ENCODE measurements around the gene SAP30BP.

- TF ChIP-seq, protein P1, sequence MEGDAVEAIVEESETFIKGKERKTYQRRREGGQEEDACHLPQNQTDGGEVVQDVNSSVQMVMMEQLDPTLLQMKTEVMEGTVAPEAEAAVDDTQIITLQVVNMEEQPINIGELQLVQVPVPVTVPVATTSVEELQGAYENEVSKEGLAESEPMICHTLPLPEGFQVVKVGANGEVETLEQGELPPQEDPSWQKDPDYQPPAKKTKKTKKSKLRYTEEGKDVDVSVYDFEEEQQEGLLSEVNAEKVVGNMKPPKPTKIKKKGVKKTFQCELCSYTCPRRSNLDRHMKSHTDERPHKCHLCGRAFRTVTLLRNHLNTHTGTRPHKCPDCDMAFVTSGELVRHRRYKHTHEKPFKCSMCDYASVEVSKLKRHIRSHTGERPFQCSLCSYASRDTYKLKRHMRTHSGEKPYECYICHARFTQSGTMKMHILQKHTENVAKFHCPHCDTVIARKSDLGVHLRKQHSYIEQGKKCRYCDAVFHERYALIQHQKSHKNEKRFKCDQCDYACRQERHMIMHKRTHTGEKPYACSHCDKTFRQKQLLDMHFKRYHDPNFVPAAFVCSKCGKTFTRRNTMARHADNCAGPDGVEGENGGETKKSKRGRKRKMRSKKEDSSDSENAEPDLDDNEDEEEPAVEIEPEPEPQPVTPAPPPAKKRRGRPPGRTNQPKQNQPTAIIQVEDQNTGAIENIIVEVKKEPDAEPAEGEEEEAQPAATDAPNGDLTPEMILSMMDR (optimal IDR thresholded peaks at IDR 0.05 in 1 of 3, IDR thresholded peaks at IDR 0.05 in 1 of 3, conservative IDR thresholded peaks at IDR 0.05 in 1 of 3; ENCODE audit: extremely low read depth in 1 of 3, insufficient read depth in 2 of 3, low read length in 3 of 3), result no peak
- no peak for TF ChIP-seq EZH2 (IDR thresholded peaks at IDR 0.05; ENCODE audit: low read length)
These were observed 45.1 kb upstream of the SAP30BP start for GRCh38 chr17:75622076-75622475.

Measured in keratinocyte (primary cell).